ENCODE results near the gene DCDC2C.
"Not testable (repeated sequence)": the region's sequence is repeated elsewhere in the genome, so short reads cannot be mapped to it uniquely, and the experiment has no call there.

The DCDC2C gene, protein sequence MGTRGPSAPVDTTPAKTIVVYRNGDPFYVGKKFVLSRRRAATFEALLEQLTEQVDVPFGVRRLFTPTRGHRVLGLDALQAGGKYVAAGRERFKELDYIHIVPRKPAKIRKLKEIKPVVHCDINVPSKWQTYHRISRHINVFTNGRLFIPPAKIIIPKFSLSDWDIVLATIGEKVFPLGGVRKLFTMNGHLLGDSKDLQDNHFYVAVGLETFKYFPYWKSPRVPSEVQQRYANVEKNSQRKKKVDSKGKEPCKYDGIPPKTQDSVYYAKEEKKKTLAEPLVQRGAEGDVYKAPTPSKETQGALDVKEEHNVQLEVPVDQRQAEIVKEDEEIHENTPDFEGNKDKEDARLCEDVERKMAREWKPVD

DNA sequence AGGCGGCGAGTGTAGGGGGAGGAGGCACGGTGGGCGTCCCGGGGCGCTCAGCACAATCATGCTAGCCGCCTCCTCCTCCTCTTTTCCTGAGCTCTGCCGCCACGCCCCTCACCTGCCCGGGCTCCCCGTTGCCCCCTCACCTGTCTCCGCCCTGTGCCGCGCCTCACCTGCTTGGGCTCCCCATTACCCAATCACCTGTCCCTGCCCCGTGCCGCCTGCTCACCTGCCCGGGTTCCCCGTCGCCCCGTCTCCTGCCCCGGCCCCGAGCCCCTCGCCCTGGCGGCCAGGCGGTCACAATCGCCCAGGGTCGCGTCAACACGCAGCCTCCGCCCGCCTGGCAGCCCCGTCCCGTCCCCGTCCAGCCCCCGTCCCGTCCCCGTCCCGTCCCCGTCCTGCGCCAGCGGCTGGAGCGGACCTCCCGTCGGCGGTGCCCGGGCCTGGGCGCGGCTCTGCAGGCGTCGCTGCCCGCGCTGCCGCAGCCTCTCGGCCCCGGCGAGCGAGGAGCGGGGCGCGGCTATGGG, at the start of gene DCDC2C:
Gene DCDC2C, plus strand, starts transcription at position 340 of the 521 bp plus-strand sequence. Its CDS starts 177 bp downstream, at position 517.
- DNase-seq = no peak

DNA sequence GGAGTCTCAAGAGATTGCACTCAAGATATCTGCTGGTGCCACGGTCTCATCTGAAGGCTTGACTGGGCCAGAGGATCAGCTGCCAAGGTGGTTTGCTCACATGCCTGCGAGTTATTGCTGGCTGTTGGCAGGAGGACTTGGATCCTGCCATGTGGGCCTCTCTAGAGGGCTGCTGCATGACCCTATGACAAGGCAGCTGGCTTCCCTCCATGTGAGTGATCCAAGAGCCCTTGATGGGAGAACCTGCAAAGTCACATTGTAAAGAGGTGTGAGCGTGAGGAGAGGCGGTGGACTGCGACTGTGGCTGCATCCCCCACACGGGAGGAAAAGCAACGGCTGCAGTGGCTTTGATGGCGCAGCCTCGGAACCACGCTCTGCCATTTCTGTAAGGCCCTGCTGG, 49.4 kb upstream of the DCDC2C start:
- DNase-seq = no peak

DNA sequence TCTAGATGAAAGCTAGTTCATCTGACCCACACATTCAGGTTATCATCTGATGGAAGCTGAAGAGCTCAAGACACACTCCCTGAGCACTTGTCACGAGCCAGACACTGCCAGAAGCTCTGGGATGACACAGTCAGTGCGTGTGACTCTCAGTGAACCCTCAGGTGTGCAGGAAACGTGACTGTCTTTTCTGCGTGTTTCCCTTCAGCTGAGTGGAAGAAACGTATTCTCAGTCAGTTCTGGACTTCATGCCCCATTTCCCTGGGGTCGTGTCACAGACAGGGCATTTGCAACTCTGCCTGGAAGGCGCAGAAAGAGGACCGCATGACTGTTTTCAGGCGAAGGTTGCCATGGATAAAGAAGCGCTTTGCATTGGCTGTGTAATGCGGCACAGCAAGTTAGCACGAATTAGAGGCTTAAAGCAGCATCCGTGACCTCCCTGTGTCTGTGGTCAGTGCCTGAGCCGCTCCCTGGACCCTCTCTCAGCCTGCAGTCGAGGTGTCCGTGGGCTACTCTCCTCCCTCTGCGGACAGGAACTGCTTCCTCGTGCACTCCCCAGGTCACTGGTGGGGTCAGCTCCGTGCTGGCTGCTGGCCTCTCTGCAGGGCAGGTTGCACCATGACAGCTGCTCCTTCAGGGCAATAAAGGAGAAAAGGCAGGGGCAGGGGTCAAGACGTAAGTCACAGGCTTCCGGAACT, 48.7 kb upstream of the DCDC2C start:
- no peak for DNase-seq

DNA sequence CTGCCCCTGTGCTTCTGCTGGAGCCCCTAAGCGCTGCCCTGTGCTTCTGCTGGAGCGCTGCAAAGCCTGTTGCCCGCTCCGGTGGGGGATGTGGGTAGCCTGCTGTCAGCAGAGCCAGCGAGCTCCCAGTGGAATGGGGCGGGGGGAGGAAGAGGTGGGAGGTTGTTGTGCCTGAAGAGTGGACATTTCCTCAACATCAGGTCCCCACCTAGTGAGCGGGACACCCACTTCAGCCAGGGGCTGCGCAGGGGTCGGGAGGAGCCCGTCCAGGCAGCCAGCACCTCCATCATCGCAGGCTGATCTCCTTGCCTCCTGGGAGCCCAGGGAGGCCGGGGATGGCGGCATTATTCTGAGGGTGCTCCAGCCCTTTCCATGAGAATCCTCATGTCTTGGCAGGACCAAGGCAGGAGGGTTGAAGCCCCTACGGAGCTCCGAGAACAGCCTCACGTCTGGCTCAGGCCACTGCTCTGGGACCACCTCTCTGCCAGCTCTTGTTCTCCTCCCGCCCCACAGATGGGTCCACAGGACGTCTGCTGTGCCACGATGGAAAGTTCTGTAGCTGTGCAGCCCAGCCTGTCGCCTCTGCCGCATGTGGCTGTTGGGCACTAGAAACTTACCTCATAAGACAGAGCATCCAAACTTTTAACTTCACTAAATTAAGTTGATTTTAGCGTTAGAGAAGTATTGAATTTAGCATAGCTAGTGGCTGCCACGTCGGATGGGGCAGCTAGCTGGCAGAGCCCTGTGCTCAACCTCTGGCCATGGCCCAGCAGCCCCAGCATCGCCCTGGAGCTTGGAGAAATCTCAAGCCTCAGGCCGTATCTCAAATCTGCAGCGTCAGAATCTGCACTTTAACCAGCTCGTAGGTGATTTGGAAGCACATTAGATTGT, 47.3 kb upstream of the DCDC2C start:
- DNase-seq = no peak

DNA sequence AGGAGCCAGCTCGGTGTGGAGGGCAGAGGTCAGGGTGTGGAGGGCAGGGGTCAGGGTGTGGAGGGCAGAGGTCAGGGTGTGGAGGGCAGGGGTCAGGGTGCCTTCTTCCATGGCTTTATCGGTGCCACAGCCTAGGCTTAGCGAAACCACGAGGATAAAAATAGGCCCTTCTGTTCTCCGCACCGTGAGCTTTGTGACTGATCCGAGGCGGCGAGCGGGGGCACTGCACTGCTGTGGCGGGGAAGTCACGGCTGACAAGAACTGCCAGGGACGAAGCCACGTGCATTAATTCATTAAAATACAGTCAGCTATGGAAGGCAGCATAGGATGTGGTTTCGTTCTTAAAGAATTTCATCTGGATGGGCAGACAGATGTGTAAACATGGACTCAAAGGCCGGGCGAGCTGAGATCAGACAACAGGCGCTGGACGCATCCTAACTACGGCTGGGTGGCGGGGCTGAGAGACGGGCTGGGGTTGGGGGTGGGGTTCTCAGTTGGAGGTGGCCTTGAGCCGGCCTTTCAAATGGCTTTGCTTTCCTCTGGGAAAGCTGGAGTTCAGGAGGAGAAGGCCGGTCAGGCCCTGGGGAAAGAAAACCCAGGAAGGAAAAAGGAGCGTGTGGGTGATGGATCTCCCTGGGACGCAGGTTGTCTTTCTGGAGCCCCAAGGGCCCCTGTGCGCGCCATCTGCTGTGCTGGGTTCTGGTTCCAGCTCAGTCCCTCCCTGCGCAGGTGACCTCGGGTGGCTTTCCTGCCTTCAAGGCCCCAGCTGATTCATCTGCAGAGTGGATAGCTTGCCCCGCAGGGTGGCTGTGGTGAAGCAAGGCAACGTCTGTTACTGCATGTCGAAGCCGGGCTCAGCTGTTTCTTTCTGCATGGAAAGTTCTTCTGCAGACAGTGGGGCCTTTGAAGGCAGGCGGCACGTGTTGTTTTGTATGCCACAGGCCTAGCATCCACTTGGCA, 46.3 kb upstream of the DCDC2C start:
- no peak for DNase-seq

DNA sequence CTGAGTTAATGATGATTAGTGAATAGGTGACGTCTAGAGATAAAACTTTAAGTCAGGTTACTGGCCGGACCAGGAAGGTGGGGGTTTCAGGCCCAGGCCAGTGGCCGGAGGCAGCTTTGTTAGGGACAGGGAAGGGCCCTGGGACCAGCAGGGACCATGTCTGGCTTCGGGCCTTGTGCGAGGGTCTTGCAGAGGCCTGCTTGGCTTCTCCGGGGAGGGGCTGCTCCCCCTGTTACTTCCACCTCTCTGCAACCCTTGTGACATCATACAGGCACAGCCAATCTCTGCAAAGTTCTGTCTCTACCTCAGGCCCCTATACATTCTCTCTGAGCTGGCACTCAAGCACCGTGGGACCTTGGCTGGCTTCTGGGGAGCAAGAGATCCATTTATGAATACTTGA, 45.5 kb upstream of the DCDC2C start, which contains the start of gene ALLC:
Gene ALLC, plus strand, starts transcription at position 320 of the 400 bp plus-strand sequence. CDS start 12,958 bp downstream, outside the sequence.
- no peak for DNase-seq

DNA sequence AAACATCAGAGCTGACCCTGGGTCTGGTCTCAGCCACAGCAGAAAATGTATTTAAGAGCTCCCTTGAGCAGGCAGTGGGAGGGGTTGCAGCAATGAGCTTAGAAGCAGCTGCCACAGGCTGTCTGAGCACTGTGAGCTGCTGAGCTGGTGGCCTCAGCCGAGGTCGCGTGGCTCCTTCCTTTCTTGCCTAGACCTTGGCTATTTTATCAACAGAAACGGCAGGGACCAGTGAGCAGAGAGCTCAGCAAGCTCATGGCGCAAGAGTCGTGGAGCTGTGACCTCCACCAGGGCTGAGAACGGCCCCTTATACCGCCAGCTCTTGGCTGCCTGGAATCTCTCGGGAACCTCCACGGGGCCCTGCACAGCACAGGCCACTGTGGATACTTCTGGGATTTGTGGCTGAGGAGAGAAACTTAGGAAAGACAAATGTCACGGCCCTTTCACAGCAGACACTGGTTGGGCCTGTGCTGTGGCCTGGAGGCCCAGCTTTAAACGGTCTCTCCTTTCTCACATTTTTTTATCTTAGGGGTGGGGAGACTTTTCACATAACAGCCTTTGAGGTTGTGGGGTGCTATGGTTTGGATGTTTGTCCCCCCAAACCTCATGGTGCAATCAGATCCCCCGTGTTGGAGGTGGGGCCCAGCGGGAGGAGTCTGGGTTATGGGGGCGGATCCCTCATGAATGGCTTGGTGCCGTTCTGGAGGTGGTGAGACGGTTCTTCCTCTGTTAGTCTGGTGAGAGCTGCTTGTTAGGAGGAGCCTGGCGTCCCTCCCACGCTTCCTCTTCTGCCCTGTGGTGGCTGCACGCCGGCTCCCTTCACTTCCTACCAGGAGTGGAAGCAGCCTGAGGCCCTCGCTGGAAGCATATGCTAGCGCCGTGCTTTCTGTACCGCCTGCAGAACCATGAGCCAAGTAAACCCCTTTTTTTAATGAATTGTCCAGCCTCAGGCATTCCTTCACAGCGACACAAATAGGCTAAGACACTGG, 43.6 kb upstream of the DCDC2C start:
- no peak for DNase-seq

DNA sequence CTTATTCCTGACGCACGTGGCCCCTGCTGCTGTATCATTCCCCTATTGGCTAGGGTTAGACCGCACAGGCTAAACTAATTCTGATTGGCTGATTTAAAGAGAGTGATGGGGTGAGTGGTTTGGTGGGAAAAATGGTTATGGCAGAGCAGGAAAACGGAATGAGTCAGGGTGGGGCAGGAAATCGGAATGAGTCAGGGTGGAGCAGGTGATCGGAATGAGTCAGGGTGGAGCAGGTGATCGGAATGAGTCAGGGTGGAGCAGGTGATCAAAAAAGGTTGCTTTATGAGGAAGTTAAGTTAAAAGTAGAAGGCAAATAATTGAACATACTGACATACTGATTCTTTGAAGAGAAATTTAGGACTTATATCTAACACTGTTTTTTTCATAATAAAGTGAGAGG, 42.7 kb upstream of the DCDC2C start:
- not testable (repeated sequence) for DNase-seq

DNA sequence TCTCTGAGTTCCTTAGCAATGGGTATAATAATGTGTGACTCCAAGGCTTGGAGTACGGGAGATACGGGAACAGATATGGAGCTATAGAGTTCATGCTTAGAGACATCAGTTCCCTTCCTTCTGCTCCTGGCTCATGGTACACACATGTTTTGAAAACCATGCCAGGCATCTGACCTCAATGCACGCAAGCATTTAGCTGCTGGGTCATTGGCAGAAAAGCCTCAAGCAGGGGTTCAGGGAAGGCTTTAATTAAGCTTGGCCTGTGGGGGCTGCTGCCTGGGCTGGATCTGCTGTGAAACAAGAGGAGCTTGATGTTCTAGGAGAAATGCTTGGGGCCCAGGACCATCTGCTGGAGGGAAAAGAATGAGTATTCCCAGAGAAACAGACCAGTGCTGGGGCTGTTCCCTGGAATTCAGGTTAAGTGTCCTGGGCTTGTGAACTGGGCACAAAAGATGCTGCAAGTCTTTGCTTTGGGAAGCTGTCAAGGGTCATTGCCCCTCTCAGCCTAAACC, 42.2 kb upstream of the DCDC2C start:
- DNase-seq = no peak

DNA sequence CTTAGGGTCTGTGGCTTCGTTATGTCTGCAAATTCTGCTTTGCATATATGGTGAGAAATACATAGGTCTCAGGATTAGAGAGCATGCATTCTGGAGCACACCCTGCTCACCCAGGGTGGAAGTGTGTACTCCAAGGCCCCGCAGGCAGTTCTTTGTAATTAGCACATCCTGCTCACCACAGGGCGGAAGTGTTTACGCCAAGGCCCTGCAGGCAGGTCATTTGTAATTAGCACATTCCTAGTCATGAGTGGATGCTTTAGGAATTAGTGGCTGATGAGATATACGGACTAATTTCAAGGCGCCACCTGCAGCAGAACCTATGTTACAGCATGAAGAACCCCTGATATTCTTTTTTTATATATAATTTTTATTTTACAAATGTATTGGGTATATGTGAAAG, 41.1 kb upstream of the DCDC2C start:
- DNase-seq = no peak

DNA sequence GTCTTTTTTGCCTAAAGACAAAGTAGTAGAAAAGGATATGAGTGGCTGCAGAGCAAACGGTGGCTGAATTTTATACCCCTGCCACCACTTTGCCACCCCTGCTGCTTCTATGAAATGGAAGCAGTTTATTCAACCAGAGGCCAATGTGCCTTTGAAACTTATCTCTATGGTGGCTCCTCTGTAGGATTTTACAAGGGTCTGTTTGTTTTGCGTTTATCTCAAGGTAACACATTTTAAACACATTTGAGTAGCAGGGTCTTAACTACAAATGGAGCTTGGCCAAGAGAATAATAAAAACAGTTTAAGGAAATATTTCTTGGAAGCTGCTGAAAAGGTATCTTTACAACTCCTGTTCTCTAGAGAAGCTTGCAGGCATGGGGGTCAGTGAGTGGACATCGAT, 39.3 kb upstream of the DCDC2C start:
- no peak for DNase-seq

DNA sequence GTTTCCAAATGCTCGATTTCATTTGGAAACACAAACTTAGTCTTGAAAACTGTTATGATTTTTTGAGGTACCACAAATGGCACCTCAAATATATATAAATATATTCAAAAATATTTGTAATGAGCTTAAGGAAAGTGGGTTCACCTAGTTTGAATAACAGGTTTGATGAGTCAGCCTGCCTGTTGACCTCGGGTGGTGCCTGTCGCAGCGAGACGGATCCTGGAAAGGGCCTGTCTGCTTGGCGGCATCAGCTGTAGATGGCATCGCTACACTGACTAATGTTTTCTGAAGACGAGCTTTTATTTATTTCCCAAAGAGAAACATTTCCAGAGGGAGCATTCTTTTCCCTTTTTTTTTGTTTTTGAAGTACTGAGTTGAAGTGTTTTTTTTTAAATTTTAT, 38.5 kb upstream of the DCDC2C start:
- no peak for DNase-seq

DNA sequence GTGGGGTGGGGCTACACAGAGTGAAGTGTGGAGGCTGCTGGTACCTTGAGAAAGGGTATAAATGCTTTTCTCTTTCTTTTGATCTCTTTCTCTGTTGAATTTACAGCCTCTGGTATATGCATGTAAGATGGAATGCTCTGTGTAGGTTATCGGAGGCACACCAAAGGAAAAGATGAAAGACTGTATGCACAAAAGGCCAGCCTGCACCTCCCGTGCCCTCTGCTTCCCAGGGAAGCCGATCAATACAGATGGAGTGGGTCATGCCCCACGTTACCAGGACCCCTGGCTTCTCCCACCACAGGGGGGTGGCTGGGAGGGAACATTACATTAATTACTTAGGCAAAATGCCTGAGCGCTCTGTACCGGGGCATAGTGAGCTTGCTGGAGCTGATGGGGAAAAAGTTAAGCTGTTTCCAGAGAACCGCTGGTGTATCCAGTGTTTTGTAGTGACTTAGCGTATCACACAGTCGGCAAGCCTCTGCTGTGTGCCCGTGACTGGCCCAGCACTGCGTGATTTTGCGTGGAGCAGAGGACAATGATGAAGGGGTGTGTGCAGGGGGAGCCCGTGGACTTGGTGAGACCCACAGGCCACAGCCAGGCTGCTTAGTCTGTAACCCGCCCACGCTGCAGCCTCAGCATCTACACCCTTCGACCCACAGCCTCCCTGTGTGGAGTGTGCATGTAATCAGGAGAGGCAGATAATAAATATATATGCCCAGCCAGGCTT, 37.3 kb upstream of the DCDC2C start:
- DNase-seq = no peak

DNA sequence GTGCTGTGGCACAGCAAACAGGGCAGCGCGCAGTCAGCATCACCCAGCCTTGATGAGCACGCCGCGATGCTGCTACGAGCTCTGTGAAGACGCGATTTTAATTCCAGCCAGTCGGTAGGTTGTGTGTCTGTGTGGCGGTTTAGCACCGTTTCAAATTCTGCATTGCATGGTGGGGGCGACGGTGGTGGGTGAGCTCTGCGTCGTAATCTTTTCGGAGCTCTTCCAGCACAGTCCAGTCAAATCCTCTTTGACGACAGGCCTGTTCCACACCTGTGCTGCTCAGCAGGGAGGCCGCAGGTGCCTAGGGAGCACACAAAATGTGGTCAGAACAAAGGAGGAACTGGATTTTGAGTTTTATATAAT, 36.8 kb upstream of the DCDC2C start:
- no peak for DNase-seq

DNA sequence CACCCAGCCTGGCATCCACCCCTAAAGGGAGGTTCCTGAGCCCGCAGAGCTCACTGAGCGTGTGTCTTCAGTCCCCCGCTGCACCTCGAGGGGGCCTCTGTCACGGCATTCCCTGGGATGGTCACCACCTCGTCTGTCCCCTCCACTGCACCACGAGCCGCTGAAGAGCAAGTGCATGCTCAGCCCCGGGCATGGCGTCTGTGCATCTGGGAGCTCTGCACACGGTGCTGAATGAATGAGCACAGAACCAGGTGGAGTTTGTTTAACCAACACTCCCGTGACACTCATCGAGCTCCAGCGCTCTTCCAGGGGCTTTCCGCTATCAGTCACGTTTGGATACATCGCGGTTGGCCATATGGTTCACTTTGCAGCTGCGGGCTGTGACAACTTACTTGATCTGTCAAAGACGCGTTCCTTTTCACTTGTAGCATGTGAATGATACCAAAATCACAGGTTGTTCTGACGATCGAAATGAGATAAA, 36.2 kb upstream of the DCDC2C start:
- no peak for DNase-seq

DNA sequence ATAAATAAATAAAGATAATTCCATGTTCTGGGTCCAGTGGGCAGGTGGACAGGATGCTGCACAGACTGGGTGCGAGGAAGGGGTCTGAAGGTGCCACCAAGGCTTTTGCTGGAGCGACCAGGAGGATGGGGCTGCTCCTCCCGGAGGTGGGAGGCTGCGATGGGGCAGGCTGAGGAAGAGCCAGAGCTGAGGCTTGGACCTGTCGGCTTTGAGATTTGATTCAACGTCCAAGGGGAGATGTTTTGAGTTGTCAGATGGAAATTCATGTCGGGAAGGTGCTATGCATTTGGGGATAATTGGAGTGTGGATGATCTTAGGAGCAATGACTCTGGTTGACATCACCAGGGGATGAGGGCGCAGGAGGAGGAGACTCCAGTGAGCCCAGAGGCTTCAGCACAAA, 33.7 kb upstream of the DCDC2C start:
- no peak for DNase-seq

DNA sequence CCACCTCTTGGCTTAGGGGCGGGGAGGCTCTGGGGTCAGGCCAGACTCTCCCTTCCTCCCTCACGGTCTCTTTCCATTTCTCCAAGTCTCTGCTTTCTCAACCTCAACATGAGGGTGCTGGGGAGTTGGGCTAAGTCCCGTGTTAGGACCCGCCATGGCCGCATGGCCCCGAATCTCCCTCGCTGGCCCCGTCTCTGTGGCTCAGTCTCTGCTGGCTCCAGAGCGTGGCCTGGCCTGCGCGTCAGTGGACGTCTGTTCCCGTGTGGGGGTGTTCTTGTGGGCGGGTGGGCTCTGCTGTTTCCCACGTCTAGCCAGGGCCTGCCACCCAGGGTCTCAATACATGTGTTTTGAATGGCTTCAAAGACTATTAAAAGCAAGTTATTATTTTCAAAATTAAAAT, 33.0 kb upstream of the DCDC2C start:
- no peak for DNase-seq

DNA sequence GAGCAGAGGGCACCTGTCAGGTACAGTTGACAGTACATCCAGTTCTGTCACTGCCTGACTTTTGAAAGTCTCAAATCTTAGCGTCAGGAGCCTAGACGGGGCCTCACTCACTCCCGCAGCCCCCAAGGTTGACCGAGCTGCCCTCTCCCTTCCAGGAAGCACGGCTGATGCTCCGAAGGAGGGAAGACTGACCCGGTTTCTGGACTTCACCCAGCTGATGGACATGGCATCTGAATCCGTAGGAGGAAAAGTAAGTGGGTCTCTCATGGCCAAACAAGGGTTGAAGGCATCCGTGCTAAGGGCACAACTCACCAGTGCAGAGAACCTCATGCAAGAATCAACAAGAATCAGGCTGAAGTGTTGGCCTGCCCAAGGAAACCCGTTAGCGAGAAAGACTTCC, 32.4 kb upstream of the DCDC2C start:
- no peak for DNase-seq

DNA sequence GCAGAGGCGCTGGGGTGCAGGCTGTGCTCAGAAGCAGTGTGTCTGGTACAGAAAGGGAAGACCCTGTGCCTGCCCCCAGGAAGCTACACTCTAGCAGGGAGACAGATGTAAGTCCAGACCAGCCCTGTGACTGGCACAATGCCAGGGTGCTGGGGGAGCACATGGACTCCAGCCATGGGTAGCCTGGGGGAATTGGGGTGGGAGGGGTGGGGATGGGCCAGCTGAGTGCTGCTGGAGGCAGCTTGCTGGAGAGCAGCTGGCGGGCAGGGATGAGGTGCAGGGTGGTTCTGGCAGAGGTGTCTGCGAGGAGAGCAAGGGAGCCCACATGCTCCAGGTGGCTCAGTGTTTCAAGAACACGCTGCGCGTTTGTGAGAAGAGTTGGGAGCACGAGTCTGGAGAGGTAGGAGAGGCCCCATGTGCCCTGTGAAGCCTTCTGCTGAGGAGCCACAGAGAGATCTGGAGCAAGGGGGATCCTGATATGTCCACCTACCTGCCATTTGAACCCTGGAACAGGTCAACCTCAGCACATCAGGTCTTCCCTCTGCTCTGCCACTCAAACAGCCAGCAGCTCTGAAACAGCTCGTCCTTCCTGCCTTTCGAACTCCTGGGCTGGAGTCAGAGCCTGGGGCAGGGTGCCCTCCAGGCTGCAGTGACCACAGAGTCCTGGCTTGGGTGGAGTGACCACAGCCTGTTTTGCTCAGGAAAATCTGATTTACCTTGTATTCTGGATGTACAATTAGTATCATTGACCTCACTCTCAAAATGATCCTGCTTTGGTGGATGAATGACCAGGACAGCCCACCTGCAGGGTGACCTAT, 30.3 kb upstream of the DCDC2C start:
- no peak for DNase-seq

Data from activated naive CD4-positive, alpha-beta T cell treated with anti-CD3 and anti-CD28 coated beads, Interleukin-2, amount 50 U/mL, for 16 hours (primary cell).